ENCODE data around the gene CORO2B.

The CORO2B gene

DNA sequence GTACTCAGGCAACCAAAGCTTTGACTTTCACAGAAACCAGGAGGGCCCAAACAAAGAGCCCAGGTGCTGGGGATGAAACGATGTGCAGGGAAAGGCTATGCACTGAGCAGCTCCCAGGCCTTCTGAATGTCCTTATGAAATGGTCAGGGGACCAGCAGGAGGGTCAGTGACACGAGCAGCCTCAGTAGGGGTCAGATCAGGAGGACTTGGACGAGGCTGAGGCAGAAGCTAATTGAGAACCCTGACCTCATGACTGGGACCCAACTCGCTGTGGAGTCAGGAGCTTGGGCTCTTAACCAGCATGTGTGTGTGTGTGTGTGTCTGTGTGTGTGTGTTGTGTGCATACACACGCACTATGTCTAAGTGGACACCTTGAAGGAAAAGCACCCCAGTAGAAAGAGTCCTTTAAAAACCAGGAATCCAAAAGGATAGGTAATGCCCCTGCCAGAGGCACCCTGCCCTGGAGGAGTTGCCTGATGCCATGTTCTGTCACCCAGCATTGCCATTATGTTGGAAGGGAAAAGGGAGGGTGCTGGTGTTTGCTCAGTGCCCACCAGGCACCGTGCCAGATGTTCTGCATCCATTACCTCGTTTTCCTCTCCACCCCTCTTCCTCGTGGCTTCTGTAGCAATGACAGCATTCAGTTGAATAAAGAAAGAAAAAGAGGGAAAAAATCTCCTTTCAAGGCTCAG, 50.9 kb downstream of the CORO2B start:
- TF ChIP-seq, protein P1, sequence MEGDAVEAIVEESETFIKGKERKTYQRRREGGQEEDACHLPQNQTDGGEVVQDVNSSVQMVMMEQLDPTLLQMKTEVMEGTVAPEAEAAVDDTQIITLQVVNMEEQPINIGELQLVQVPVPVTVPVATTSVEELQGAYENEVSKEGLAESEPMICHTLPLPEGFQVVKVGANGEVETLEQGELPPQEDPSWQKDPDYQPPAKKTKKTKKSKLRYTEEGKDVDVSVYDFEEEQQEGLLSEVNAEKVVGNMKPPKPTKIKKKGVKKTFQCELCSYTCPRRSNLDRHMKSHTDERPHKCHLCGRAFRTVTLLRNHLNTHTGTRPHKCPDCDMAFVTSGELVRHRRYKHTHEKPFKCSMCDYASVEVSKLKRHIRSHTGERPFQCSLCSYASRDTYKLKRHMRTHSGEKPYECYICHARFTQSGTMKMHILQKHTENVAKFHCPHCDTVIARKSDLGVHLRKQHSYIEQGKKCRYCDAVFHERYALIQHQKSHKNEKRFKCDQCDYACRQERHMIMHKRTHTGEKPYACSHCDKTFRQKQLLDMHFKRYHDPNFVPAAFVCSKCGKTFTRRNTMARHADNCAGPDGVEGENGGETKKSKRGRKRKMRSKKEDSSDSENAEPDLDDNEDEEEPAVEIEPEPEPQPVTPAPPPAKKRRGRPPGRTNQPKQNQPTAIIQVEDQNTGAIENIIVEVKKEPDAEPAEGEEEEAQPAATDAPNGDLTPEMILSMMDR (conservative IDR thresholded peaks at IDR 0.05; ENCODE audit: low read length): no peak
- no peak for DNase-seq (ENCODE audit: low read depth)
- H3K4me3 ChIP-seq (ENCODE audit: low read length): no peak overlapping the region

DNA sequence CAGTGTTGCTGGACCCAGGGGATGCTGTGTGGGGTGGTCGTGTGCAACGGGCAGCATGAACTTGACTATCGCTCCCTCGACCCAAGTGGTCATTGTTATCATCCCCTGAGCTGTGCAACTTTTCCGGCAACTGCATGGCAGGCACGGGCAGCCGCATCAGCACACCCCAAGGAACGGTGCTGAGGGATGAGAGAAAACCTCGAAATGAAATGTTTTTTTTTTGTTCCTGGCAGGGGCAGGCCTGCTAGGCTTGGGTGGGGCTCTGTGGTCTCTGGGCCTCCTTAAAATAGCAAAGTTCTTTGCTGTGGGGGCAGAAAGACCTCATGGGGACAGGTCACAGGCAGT, 51.4 kb downstream of the CORO2B start:
- TF ChIP-seq, protein P1 (conservative IDR thresholded peaks at IDR 0.05; ENCODE audit: low read length): no peak
- DNase-seq (ENCODE audit: low read depth): no peak
- no peak overlapping the region for H3K4me3 ChIP-seq (ENCODE audit: low read length)

GRCh38 chr15:68630836-68631235, 52.0 kb downstream of the CORO2B start:
- TF ChIP-seq, protein P1 (conservative IDR thresholded peaks at IDR 0.05; ENCODE audit: low read length): no peak
- no peak for DNase-seq (ENCODE audit: low read depth)
- H3K4me3 ChIP-seq (ENCODE audit: low read length): no peak overlapping the region

GRCh38 chr15:68631601-68632051, 52.8 kb downstream of the CORO2B start:
- no peak overlapping the region for H3K4me3 ChIP-seq (ENCODE audit: low read length)
- TF ChIP-seq, protein P1 (conservative IDR thresholded peaks at IDR 0.05; ENCODE audit: low read length): no peak
- DNase-seq (ENCODE audit: low read depth): no peak

GRCh38 chr15:68632101-68632500, 53.3 kb downstream of the CORO2B start:
- TF ChIP-seq, protein P1 (conservative IDR thresholded peaks at IDR 0.05; ENCODE audit: low read length): no peak
- DNase-seq (ENCODE audit: low read depth): no peak

DNA sequence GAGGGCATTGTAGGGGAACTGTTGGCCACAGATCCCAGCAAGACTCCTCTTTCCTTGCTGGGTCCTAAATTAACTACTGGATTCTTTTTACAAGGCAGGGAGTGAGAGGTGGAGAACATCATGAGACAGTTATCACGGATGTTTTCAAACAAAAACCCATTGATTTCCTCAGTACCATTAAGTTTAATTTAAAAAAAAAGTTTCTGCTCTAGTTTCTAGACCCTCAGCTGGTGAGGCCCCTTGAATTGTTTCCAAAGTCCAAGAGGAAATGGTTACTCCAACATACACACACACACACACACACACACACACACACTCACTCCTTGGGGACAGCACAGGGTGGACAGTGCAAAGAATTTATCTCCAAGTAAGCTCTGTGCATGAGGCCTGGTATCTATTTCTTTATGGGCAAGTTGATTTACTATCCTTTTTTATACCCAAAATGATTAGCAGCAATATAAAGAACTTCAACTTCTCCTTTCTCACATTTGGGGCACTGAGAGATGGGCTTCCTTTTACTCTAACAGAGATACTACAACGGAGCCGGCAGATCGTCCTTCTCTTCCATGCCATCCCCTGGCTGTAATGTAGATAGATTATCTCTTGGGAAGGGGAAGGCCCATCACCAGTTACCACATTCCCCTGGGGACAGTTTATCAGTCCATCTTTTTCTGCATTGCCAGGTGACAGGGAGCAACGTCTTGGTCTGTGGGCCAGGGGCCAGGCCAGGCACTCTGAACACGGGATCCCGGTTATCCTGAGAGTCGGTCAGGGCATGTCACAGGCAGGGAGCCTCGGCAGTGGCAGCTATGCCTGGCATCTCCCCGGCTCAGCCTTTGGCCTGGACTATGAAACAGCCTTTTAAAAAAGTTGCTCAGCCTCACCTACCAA, 54.7 kb downstream of the CORO2B start:
- H3K4me3 ChIP-seq (ENCODE audit: low read length): no peak overlapping the region
- DNase-seq (ENCODE audit: low read depth): no peak
- TF ChIP-seq, protein P1 (conservative IDR thresholded peaks at IDR 0.05; ENCODE audit: low read length): no peak

More at GRCh38 chr15:68632101-68632500, 53.3 kb downstream of the CORO2B start:
- no peak overlapping the region for H3K4me3 ChIP-seq (ENCODE audit: low read length)

GRCh38 chr15:68634122-68634482, 55.3 kb downstream of the CORO2B start:
- no peak overlapping the region for H3K4me3 ChIP-seq (ENCODE audit: low read length)

More at GRCh38 chr15:68634122-68634482, 55.3 kb downstream of the CORO2B start:
- TF ChIP-seq, protein P1 (conservative IDR thresholded peaks at IDR 0.05; ENCODE audit: low read length): no peak
- DNase-seq (ENCODE audit: low read depth): no peak
